AG04449 (cell line): ENCODE results near the gene F12.

ENCODE experiments used
- CTCF ChIA-PET: fragments of 350-600 bp; formaldehyde crosslinking; extraction: SDS; loops from one replicate; lab custom pipeline; 2021; ENCODE audit warnings: antibody characterized with exemption; lab: Yijun Ruan, JAX
- POLR2A ChIA-PET: fragments of 400-600, 350-600 bp; formaldehyde crosslinking; extraction: SDS; loops from one replicate; lab custom pipeline; 2020; ENCODE audit warnings: antibody characterized with exemption, inconsistent platforms; lab: Yijun Ruan, JAX
- DNase-seq: peaks from one replicate; pipeline ENCODE4 v3.0.0-alpha.2; 2010; ENCODE audit warnings: low read depth, low spot score
- H3K4me3 ChIP-seq: 2 replicates; pipeline ENCODE4 v1.5.1; 2011; ENCODE audit warnings: low read depth, mild to moderate bottlenecking, control low read depth, low read length
- CTCF ChIP-seq: IDR thresholded peaks from one replicate; pipeline ENCODE4 v1.5.1; 2011; ENCODE audit warnings: mild to moderate bottlenecking, moderate library complexity, low read length, control low read depth, inconsistent platforms; ENCODE audit not compliant: insufficient read depth; ENCODE audit errors: missing control alignments

F12 gene

DNA sequence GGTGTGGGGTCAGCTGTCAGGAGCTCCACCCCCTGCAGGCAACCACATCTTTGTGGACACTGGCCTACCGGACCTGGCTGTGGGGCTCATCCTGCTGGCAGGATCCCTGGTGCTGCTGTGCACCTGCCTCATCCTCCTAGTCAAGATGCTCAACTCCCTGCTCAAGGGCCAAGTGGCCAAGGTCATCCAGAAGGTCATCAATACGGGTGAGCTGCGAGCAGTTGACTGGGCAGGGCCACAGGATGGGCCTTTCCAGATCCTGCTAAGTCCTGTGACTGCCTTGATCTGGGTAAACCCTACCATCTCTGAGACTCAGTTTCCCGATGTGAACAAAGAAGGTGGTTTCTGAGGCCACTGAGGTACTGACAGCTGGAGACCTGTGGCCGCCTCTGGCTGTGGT, 15.4 kb downstream of the F12 start:
- H3K4me3 ChIP-seq: no peak overlapping the region
- DNase-seq: no peak
- CTCF ChIA-PET: interaction anchor here (0.9 to 35.1 kb wide), 4 partner anchors 2 to 107 kb away, joined by 3 to 853 read pairs (median 632); partner anchors contain the start of genes F12, PFN3, PRR7 and SLC34A1
- TF ChIP-seq CTCF: no peak
- POLR2A ChIA-PET: no interaction called here

DNA sequence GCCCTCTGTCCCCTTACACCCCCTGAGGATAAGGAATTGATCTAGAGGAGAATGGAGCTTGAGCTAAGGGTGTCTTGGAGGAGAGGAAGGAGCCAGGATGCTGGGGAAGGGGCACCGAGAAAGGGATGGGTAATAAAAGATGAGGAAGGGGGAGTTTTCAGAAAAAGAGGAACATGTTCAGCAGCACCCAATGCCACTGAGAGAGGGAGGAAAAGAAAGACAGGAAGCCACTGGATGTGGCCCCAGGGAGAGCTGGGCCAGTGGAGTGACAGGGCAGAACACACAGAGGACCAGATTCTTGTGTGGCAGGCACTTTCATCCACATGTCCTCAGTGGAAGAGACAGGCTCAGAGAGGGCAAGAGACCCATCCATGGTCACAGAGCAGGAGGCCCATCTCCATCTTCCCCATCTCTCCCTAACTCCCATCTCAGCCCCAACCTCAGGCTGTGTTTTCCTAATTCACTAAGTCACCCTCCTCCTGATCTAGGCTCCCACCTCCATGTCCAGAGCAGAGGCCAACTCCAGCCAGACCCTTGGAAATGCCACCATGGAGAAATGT, 16.1 kb downstream of the F12 start:
- TF ChIP-seq CTCF: no peak
- ChIA-PET POLR2A (no interaction called here), CTCF (interaction anchor here (1.0 to 35.1 kb wide), 6 partner anchors 3 to 280 kb away, joined by 3 to 853 read pairs (median 230); partner anchors contain the start of genes F12, GRK6, PFN3 and PRR7)
- DNase-seq: no peak
- no peak overlapping the region for H3K4me3 ChIP-seq

DNA sequence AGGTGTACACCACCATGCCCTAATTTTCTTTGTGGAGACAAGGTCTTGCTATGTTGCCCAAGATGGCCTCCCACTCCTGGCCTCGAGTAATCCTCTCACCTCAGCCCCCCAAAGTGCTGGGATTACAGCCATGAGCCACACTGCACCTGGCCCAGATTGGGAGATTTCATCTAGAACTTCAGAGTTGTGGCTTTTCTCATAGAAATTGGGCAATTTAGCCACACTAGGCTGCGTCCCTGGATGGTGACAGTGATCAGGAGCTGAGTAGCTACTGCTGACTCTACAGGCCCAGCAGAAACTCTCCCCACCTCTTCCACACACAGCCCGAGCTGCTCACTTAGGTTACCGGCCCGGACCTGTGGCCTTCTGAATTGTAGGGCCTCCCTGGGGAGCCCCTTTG, 16.6 kb downstream of the F12 start:
- ChIA-PET CTCF (interaction anchor here (0.7 to 35.1 kb wide), 7 partner anchors 3 to 279 kb away, joined by 3 to 853 read pairs (median 47); partner anchors contain the start of genes F12, GRK6, PFN3 and PRR7), POLR2A (no interaction called here)
- no peak overlapping the region for H3K4me3 ChIP-seq
- DNase-seq: no peak
- no peak for TF ChIP-seq CTCF

GRCh38 chr5:177390363-177391300, 18.7 kb downstream of the F12 start:
- no peak overlapping the region for H3K4me3 ChIP-seq
- TF ChIP-seq CTCF: peak; percentile 89
- POLR2A ChIA-PET: interaction anchor here (1.3 to 2.4 kb wide), 7 partner anchors 11 to 87 kb away, joined by 3 to 13 read pairs (median 4); no protein-coding TSS in a partner anchor
- CTCF ChIA-PET: interaction anchor here (0.7 to 35.1 kb wide), 37 partner anchors 5 to 416 kb away, joined by 3 to 853 read pairs (median 5); partner anchors contain the start of genes DOK3, F12, GRK6 and LMAN2
- no peak for DNase-seq

- peak; percentile 76 for DNase-seq
- TF ChIP-seq CTCF: no peak
- CTCF ChIA-PET: interaction anchor here (1.0 to 35.1 kb wide), 23 partner anchors 6 to 415 kb away, joined by 3 to 853 read pairs (median 13); partner anchors contain the start of genes DOK3, F12, GRK6 and LMAN2
- H3K4me3 ChIP-seq: 0 out of 2 replicates have a peak overlapping the region, but pooled peaks have one; percentile 2
- POLR2A ChIA-PET: interaction anchor here (0.6 to 2.4 kb wide), 13 partner anchors 10 to 221 kb away, joined by 3 to 13 read pairs (median 4); partner anchors contain the start of genes LMAN2 and PDLIM7
Observed at GRCh38 chr5:177389241-177390169, 19.9 kb downstream of the F12 start.
